ENCODE results near the gene ATP5PF. TPM values are rescaled to one million over a fixed set of nuclear protein-coding genes. Genes with fewer than 3 reads are reported as not detected.
"Not testable (repeated sequence)": the region's sequence is repeated elsewhere in the genome, so short reads cannot be mapped to it uniquely, and the experiment has no call there.

The ATP5PF gene, protein sequence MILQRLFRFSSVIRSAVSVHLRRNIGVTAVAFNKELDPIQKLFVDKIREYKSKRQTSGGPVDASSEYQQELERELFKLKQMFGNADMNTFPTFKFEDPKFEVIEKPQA
- total RNA-seq (2021) = 62.1 and 108 TPM in 2 replicates
- percentile 79 among the genes with signal in this experiment for Bru-seq, nascent RNA
- BruChase-seq, experiment 1, labeled RNA remaining after a 2-hour chase = percentile 53 among the genes with signal in this experiment
- percentile 61 among the genes with signal in this experiment for BruChase-seq, experiment 2, labeled RNA remaining after a 6-hour chase
- long read RNA-seq, transcript ATP5PF-202 (4 exons, 826 nt) = minor isoform, 16 of 426 reads
- long read RNA-seq, transcript ATP5PF-205 (5 exons, 589 nt) = minor isoform, 21 of 426 reads
- long read RNA-seq, transcript ATP5PF-203 (4 exons, 647 nt) = minor isoform, 18 of 426 reads
- long read RNA-seq, transcript ATP5PF-201 (4 exons, 614 nt) = major isoform, 354 of 426 reads
- long read RNA-seq, partial matches to known transcripts = 4 of 426 reads
- long read RNA-seq, other reads (novel, unspliced or antisense) = 5 of 426 reads

DNA sequence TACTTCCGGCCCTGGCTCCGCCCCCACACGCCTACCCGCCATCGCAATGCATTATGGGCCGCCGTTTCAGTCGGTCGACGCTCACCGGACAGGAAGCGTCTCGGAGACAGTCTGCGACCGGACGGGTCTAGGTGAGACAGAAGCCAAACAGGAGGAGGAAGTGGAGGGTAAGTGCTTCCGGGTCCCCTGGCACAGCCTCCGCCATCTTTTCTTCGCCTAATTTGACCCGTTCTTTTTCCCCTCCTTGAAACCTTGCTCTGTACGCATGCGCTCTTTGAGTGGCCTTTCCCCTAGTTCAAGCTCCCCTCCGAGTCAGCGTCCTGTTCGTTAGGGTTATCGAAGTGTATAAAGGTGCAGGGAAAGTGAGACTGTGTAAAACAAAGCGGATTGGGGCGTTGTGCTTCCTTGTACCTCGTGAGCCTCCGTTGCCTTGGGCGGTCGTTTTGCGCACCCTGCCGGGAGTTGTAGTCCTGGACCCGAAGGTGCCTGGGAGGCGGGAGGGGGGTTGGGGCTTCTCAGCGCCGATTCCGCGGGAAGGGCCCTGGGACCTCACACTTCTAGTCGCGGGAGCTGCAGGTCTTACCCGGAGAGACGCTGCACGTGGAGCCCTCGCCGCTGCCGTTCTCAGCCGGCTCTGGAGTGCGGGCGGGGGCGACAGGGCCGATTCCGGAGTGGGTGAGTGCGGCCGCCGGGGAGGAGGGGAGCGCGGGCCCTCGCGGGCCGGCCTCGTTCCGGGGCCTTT lies at the start of gene ATP5PF, which contains the start of gene GABPA:
ATP5PF (minus strand) TSS at position 1 of the 742 bp plus-strand sequence. CDS start 5,110 bp downstream, outside the sequence.
GABPA (plus strand) TSS at position 69 of the 742 bp plus-strand sequence. CDS start 6,627 bp downstream, outside the sequence.
- Histone ChIP-seq H3K27me3 (ENCODE audit: insufficient read depth, low read depth) (no peaks in the 10 kb centered on the region), H4K20me1 (ENCODE audit: insufficient read depth) (no peaks in the 10 kb centered on the region; the same call in 1 of the 2 replicates), H3K4me1 (replicated peaks; ENCODE audit: insufficient read depth) (peaks cover 13% of the 10 kb centered on the region; the same call in 1 of the 2 replicates), H3F3A (ENCODE audit: insufficient read depth, low read depth) (peaks cover 11% of the 10 kb centered on the region; the same call in 1 of the 2 replicates), H2AFZ (peak within 1 kb of the TSS; percentile 90), H3K9me2 (ENCODE audit: insufficient read depth) (no peaks in the 10 kb centered on the region), H3K79me2 (ENCODE audit: low read depth) (peaks cover 76% of the 10 kb centered on the region), H3K9me3 (ENCODE audit: insufficient read depth, low read depth) (no peaks in the 10 kb centered on the region), H3K27ac (peak within 1 kb of the TSS; percentile 98), H3K36me3 (ENCODE audit: low read depth) (no peaks in the 10 kb centered on the region), H3K4me2 (peak within 1 kb of the TSS; percentile 95), H3K4me3 (peak within 1 kb of the TSS; percentile 94)
- ChIA-PET CTCF (interaction anchor here (0.6 kb wide), 1 partner anchor 171 kb away, joined by 3 read pairs; no protein-coding TSS in a partner anchor), POLR2A (ENCODE audit: unreplicated experiment) (no interaction called here)
- peak; percentile 90 to 93 for DNase-seq
- no TSS peak for BruUV-seq (replicated peaks)
- TF ChIP-seq EZH2 (IDR thresholded peaks at IDR 0.05; ENCODE audit: low read depth) = no peak
- TF ChIP-seq CTCF (conservative IDR thresholded peaks at IDR 0.05) = no peak; the same call in 1 of the 2 replicates
- intact Hi-C loops (cut with micrococcal nuclease; ENCODE audit: unreplicated experiment) = loop anchor here (1.0 kb wide), 1 partner anchor 127 kb away; no protein-coding TSS in a partner anchor

DNA sequence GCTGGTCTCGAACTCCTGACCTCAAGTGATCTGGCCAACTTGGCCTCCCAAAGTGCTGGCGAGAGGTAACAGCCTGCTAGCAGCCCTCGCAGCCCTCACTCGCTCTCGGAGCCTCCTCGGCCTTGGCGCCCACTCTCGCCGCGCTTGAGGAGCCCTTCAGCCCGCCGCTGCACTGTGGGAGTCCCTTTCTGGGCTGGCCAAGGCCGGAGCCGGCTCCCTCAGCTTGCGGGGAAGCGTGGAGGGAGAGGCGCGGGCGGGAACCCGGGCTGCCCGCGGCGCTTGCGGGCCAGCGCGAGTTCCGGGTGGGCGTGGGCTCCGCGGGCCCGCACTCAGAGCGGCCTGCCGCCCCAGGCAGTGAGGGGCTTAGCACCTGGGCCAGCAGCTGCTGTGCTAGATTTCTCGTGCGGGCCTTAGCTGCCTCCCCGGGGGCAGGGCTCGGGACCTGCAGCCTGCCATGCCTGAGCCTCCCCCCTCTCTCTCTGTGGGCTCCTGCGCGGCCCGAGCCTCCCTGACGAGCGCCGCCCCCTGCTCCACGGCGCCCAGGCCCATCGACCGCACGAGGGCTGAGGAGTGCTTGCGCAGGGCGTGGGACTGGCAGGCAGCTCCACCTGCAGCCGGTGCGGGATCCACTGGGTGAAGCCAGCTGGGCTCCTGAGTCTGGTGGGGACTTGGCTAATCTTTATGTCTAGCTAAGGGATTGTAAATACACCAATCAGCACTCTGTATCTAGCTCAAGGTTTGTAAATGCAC lies 43.6 kb upstream of the ATP5PF start:
- H3K9me3 ChIP-seq (ENCODE audit: insufficient read depth, low read depth); H3K27ac ChIP-seq; intact Hi-C loops (cut with micrococcal nuclease; ENCODE audit: unreplicated experiment); H3K36me3 ChIP-seq (ENCODE audit: low read depth); H3K27me3 ChIP-seq (ENCODE audit: insufficient read depth, low read depth); H3K79me2 ChIP-seq (ENCODE audit: low read depth); H4K20me1 ChIP-seq (ENCODE audit: insufficient read depth); H3K4me3 ChIP-seq; H3K9me2 ChIP-seq (ENCODE audit: insufficient read depth); BruUV-seq (replicated peaks); DNase-seq; H3K4me1 ChIP-seq (replicated peaks; ENCODE audit: insufficient read depth); H2AFZ ChIP-seq; H3F3A ChIP-seq (ENCODE audit: insufficient read depth, low read depth); H3K4me2 ChIP-seq: not testable (repeated sequence)
- ChIA-PET POLR2A (ENCODE audit: unreplicated experiment) (interaction anchor here (0.6 kb wide), 1 partner anchor 7 kb away, joined by 3 read pairs; no protein-coding TSS in a partner anchor), CTCF (interaction anchor here (0.7 kb wide), 1 partner anchor 1922 kb away, joined by 3 read pairs; no protein-coding TSS in a partner anchor)

- TF ChIP-seq EZH2 (IDR thresholded peaks at IDR 0.05; ENCODE audit: low read depth) (no peak), CTCF (conservative IDR thresholded peaks at IDR 0.05) (no peak)
- no peak overlapping the region for H2AFZ ChIP-seq
- no peaks in the 10 kb centered on the region for H3K27me3 ChIP-seq (ENCODE audit: insufficient read depth, low read depth)
- no peak overlapping the region for H3K27ac ChIP-seq
- no peaks in the 10 kb centered on the region for H3K4me1 ChIP-seq (replicated peaks; ENCODE audit: insufficient read depth)
- ChIA-PET POLR2A (ENCODE audit: unreplicated experiment) (no interaction called here), CTCF (no interaction called here)
- intact Hi-C loops (cut with micrococcal nuclease; ENCODE audit: unreplicated experiment) = no loop called here
- no peak overlapping the region for H3K4me3 ChIP-seq
- no peaks in the 10 kb centered on the region for H3K36me3 ChIP-seq (ENCODE audit: low read depth)
- no peaks in the 10 kb centered on the region for H3K79me2 ChIP-seq (ENCODE audit: low read depth)
- no peaks in the 10 kb centered on the region for H3K9me2 ChIP-seq (ENCODE audit: insufficient read depth)
- no peak overlapping the region for H3K4me2 ChIP-seq
- DNase-seq = no peak
- H3F3A ChIP-seq (ENCODE audit: insufficient read depth, low read depth) = no peaks in the 10 kb centered on the region
- no peaks in the 10 kb centered on the region for H3K9me3 ChIP-seq (ENCODE audit: insufficient read depth, low read depth)
- no peaks in the 10 kb centered on the region for H4K20me1 ChIP-seq (ENCODE audit: insufficient read depth)
- BruUV-seq (replicated peaks) = no TSS peak
Measured at GRCh38 chr21:25776440-25776839, 41.7 kb upstream of the ATP5PF start.
